ENCODE measurements around the gene MITF. TPM values are rescaled to one million over a fixed set of nuclear protein-coding genes. Genes with fewer than 3 reads are reported as not detected.

MITF gene
- total RNA-seq, 4 donors from 2014 or later: 12.2 to 20.9 (median 17.1) TPM

- intact Hi-C loops (cut with DNase I; ENCODE audit: low total_unique reads) (no loop called here), in situ Hi-C loops (cut with MboI; ENCODE audit: low pct_ligation_motif_present in 1 of 4, low pct_unique_long_range_greater_than_20kb in 1 of 4, low sequenced_read_pairs in 3 of 4) (no loop called here)
- Histone ChIP-seq H3K36me3 (no peaks in the 10 kb centered on the region), H3K4me1 (peaks cover 0 to 15% (median 9%) of the 10 kb centered on the region in 4 donors), H3K27ac (peak overlapping the region; percentile 36 to 69 (median 49)), H3K4me3 (no peak overlapping the region), H3K27me3 (no peaks in the 10 kb centered on the region), H3K9me3 (no peaks in the 10 kb centered on the region)
- whole genome bisulfite sequencing, 2 donors (ENCODE audit: low coverage in 1 of 2): 34 to 45% methylated on average over 3 to 10 of the region's 10 CpGs
- DNase-seq: peak; percentile 11
- TF ChIP-seq POLR2AphosphoS5 (IDR thresholded peaks at IDR 0.05) (no peak), POLR2A (IDR thresholded peaks at IDR 0.05) (no peak)
These were observed 126.8 kb downstream of the MITF start for GRCh38 chr3:69865925-69866679.

GRCh38 chr3:69866988-69867720, 127.9 kb downstream of the MITF start:
- no peak for DNase-seq
- H3K27me3 ChIP-seq: no peaks in the 10 kb centered on the region
- H3K36me3 ChIP-seq: no peaks in the 10 kb centered on the region
- H3K9me3 ChIP-seq: no peaks in the 10 kb centered on the region
- peaks cover 0 to 15% (median 9%) of the 10 kb centered on the region in 4 donors for H3K4me1 ChIP-seq
- intact Hi-C loops (cut with DNase I; ENCODE audit: low total_unique reads) (no loop called here), in situ Hi-C loops (cut with MboI; ENCODE audit: low pct_ligation_motif_present in 1 of 4, low pct_unique_long_range_greater_than_20kb in 1 of 4, low sequenced_read_pairs in 3 of 4) (no loop called here)
- peak overlapping the region in 3 of 4 donors; percentile 15 to 69 (median 39) for H3K27ac ChIP-seq
- TF ChIP-seq POLR2AphosphoS5 (IDR thresholded peaks at IDR 0.05) (no peak), POLR2A (IDR thresholded peaks at IDR 0.05) (no peak), EP300 (IDR thresholded peaks at IDR 0.05; ENCODE audit: low read depth) (no peak), CTCF (IDR thresholded peaks at IDR 0.05) (no peak)
- no peak overlapping the region for H3K4me3 ChIP-seq
- 25 to 28% methylated on average over 2 of the region's 2 CpGs for WGBS, 2 donors (ENCODE audit: low coverage in 1 of 2)

GRCh38 chr3:69867941-69868505, 128.8 kb downstream of the MITF start:
- in situ Hi-C loops (cut with MboI; ENCODE audit: low pct_ligation_motif_present in 1 of 4, low pct_unique_long_range_greater_than_20kb in 1 of 4, low sequenced_read_pairs in 3 of 4) (no loop called here), intact Hi-C loops (cut with DNase I; ENCODE audit: low total_unique reads) (no loop called here)
- Histone ChIP-seq H3K36me3 (no peaks in the 10 kb centered on the region), H3K27ac (peak overlapping the region in 3 of 4 donors; percentile 39 to 69 (median 42)), H3K9me3 (no peaks in the 10 kb centered on the region), H3K27me3 (no peaks in the 10 kb centered on the region), H3K4me1 (peaks cover 0 to 15% (median 9%) of the 10 kb centered on the region in 4 donors), H3K4me3 (no peak overlapping the region)
- TF ChIP-seq POLR2AphosphoS5 (IDR thresholded peaks at IDR 0.05) (peak in 2 of 3 donors; percentile 6 to 44), EP300 (IDR thresholded peaks at IDR 0.05; ENCODE audit: low read depth) (no peak)
- WGBS, 2 donors (ENCODE audit: low coverage in 1 of 2): 53 to 70% methylated on average over 2 of the region's 2 CpGs
- no peak for DNase-seq

GRCh38 chr3:69868841-69869420, 129.7 kb downstream of the MITF start:
- WGBS, 2 donors (ENCODE audit: low coverage in 1 of 2): 88 to 93% methylated on average over 3 of the region's 3 CpGs
- intact Hi-C loops (cut with DNase I; ENCODE audit: low total_unique reads) (no loop called here), in situ Hi-C loops (cut with MboI; ENCODE audit: low pct_ligation_motif_present in 1 of 4, low pct_unique_long_range_greater_than_20kb in 1 of 4, low sequenced_read_pairs in 3 of 4) (no loop called here)
- no peaks in the 10 kb centered on the region for H3K9me3 ChIP-seq
- no peak overlapping the region for H3K4me3 ChIP-seq
- no peaks in the 10 kb centered on the region for H3K36me3 ChIP-seq
- no peak for TF ChIP-seq POLR2A (IDR thresholded peaks at IDR 0.05)
- peak overlapping the region in 1 of 4 donors; percentile 69 for H3K27ac ChIP-seq
- no peak for DNase-seq
- H3K27me3 ChIP-seq: no peaks in the 10 kb centered on the region
- H3K4me1 ChIP-seq: peaks cover 0 to 15% (median 9%) of the 10 kb centered on the region in 4 donors

- Histone ChIP-seq H3K4me3 (no peak overlapping the region), H3K9me3 (no peaks in the 10 kb centered on the region), H3K27me3 (no peaks in the 10 kb centered on the region), H3K27ac (no peak overlapping the region), H3K36me3 (no peaks in the 10 kb centered on the region), H3K4me1 (peaks cover 0 to 15% (median 9%) of the 10 kb centered on the region in 4 donors)
- WGBS, 2 donors (ENCODE audit: low coverage in 1 of 2): 86 to 100% methylated on average over 1 to 5 of the region's 5 CpGs
- TF ChIP-seq POLR2AphosphoS5 (IDR thresholded peaks at IDR 0.05) (no peak), POLR2A (IDR thresholded peaks at IDR 0.05) (no peak), CTCF (IDR thresholded peaks at IDR 0.05) (no peak), EP300 (IDR thresholded peaks at IDR 0.05; ENCODE audit: low read depth) (no peak)
- in situ Hi-C loops (cut with MboI; ENCODE audit: low pct_ligation_motif_present in 1 of 4, low pct_unique_long_range_greater_than_20kb in 1 of 4, low sequenced_read_pairs in 3 of 4) (no loop called here), intact Hi-C loops (cut with DNase I; ENCODE audit: low total_unique reads) (no loop called here)
- DNase-seq: no peak
These were observed 130.4 kb downstream of the MITF start for GRCh38 chr3:69869643-69870042.
